Measurements from ENCODE around the gene CBY2.

Gene CBY2

DNA sequence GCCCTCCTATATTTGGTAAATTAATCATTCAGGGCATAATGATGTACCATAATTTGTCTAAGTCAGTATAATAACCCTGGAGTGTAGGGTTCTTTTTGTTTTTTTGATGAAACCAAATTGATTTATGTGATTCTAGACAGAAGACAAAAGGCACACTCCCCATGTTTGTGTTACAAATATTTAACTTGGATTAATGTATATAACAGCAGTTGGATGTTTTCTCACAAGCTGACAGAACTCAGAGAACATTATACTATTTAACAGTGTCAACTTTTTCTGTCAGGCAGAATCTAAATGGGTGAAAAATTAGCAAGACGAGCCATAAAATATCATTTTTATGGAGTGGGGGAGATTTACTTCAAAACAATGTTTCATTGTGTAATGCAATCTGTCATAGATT, 15.2 kb downstream of the CBY2 start:
- ChIA-PET POLR2A (ENCODE audit: low non-redundant PET) (no interaction called here), CTCF (interaction anchor here (0.6 kb wide), 2 partner anchors 14 to 205 kb away, joined by 3 read pairs; no protein-coding TSS in a partner anchor)
- no peak for DNase-seq (ENCODE audit: low spot score)
- no peak overlapping the region for H3K27ac ChIP-seq
- TF ChIP-seq, protein P1, sequence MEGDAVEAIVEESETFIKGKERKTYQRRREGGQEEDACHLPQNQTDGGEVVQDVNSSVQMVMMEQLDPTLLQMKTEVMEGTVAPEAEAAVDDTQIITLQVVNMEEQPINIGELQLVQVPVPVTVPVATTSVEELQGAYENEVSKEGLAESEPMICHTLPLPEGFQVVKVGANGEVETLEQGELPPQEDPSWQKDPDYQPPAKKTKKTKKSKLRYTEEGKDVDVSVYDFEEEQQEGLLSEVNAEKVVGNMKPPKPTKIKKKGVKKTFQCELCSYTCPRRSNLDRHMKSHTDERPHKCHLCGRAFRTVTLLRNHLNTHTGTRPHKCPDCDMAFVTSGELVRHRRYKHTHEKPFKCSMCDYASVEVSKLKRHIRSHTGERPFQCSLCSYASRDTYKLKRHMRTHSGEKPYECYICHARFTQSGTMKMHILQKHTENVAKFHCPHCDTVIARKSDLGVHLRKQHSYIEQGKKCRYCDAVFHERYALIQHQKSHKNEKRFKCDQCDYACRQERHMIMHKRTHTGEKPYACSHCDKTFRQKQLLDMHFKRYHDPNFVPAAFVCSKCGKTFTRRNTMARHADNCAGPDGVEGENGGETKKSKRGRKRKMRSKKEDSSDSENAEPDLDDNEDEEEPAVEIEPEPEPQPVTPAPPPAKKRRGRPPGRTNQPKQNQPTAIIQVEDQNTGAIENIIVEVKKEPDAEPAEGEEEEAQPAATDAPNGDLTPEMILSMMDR (conservative IDR thresholded peaks at IDR 0.05; ENCODE audit: low read depth) = no peak

DNA sequence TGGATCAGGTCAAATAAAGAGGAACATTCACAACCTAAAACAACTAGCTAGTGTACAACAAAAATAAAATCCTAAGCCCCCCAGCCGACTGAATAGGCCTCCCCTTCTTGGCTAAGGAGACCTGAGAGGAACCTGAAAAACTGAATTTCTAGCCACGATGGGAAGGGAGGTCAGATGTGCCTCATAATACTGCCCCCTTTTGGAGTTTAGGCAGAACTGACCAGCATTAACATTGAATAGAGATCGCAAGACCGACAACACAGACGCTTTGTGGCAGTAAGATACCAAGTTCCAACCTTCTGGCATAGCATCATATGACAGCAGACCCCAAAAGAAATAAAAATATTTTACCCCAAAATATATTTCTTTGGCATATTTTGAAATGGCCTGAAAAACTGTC, 15.9 kb downstream of the CBY2 start:
- DNase-seq (ENCODE audit: low spot score) = no peak
- no peak overlapping the region for H3K27ac ChIP-seq
- CTCF ChIA-PET = interaction anchor here (0.6 kb wide), 1 partner anchor 206 kb away, joined by 3 read pairs; no protein-coding TSS in a partner anchor
- POLR2A ChIA-PET (ENCODE audit: low non-redundant PET) = no interaction called here
- TF ChIP-seq, protein P1 (conservative IDR thresholded peaks at IDR 0.05; ENCODE audit: low read depth) = no peak

DNA sequence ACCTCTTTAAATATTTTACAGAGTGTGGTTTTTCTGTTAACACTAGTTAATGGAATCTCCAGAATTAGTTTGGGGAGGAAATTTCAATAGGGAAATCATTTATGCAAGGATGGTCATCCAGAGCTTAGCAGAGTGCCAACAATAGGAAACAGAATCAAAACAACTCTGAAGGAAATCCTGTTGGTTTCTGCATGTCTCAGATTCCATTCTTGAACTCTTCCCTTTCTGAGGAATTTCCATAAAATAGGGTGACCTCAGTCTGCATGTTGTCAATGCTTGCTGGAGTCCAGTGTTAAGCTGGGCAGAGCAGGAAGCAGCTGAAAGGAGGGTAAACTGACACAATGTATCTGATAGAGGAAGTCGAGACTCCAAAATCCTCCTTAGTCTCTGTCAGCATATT, 16.9 kb downstream of the CBY2 start:
- ChIA-PET POLR2A (ENCODE audit: low non-redundant PET) (no interaction called here), CTCF (interaction anchor here (0.6 to 1.2 kb wide), 4 partner anchors 9 to 106 kb away, joined by 3 to 4 read pairs (median 3); no protein-coding TSS in a partner anchor)
- no peak for DNase-seq (ENCODE audit: low spot score)
- TF ChIP-seq, protein P1 (conservative IDR thresholded peaks at IDR 0.05; ENCODE audit: low read depth) = no peak
- no peak overlapping the region for H3K27ac ChIP-seq

DNA sequence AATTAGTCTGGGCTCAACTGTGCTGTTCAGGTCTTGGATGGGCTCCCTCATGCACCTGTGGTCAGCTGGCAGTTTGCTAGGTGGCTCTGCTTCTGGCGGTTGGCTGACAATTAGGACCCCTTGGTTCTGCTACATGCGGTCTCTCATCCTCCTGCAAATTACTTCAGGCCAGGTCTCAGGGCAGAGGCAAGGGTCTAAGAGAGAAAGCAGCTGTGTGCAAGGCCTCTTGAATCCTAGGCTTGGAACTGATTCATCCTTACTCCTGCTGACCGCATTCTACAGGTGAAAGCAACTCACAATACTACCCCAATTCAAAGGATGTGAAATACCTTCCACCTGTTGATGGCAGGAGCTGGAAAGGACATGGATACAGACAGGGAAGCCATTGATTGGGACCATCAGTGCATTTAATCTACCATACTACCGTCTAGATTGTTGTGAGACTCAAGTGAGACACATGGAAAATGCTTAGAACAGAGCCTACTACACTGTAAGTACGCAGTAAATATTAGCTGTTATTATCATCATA, 19.1 kb downstream of the CBY2 start:
- no peak for DNase-seq (ENCODE audit: low spot score)
- CTCF ChIA-PET = interaction anchor here (0.8 kb wide), 1 partner anchor 9 kb away, joined by 3 read pairs; no protein-coding TSS in a partner anchor
- H3K27ac ChIP-seq = no peak overlapping the region
- POLR2A ChIA-PET (ENCODE audit: low non-redundant PET) = no interaction called here
- TF ChIP-seq, protein P1 (conservative IDR thresholded peaks at IDR 0.05; ENCODE audit: low read depth) = no peak

DNA sequence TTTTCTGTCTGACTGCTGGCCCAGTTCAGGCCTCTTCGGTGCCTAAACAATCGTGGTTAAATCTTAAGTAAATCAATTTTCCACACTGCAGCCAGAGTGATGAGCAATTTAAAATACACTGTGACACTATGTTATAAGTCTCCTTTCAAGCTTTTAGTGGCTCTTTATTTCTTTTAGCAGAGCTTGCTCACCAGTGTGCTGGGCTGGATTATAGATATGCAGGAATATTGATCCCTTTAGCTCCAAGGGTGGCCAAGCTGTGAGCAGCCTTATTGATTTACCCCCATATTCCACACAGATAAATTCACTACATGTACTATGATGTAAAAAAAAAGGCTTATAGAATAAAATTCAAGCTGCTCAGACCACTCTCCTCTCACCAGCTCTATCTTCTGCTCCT, 21.7 kb downstream of the CBY2 start:
- TF ChIP-seq, protein P1 (conservative IDR thresholded peaks at IDR 0.05; ENCODE audit: low read depth) = no peak
- POLR2A ChIA-PET (ENCODE audit: low non-redundant PET) = no interaction called here
- no peak for DNase-seq (ENCODE audit: low spot score)
- H3K27ac ChIP-seq = no peak overlapping the region
- CTCF ChIA-PET = interaction anchor here (0.6 kb wide), 1 partner anchor 402 kb away, joined by 3 read pairs; no protein-coding TSS in a partner anchor

DNA sequence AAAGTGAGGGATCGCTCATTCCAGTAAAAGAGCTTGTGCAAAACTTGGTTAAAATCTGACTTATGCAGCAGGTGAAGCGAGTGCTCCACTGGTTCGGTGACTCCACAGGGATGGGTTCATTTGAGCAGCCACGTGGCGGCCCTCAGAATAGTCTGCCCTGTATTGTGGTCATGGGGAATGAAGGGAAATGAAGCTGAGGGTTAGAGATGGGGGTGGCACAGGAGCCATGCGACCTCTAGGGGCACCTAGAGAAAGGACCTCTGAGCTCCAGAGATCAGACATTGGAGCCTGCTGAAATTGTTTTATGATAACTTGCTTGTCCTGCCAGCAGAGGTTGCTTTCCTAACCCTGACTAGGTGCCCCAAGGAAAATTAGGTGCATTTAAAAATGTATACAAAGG, 26.6 kb downstream of the CBY2 start:
- ChIA-PET POLR2A (ENCODE audit: low non-redundant PET) (no interaction called here), CTCF (interaction anchor here (0.5 to 1.1 kb wide), 4 partner anchors 10 to 105 kb away, joined by 3 to 4 read pairs (median 3); no protein-coding TSS in a partner anchor)
- TF ChIP-seq, protein P1 (conservative IDR thresholded peaks at IDR 0.05; ENCODE audit: low read depth) = 0 out of 2 replicates have a peak, but pooled peaks have one; percentile 15
- DNase-seq (ENCODE audit: low spot score) = peak; percentile 23
- no peak overlapping the region for H3K27ac ChIP-seq
